ENCODE results near the gene TMEM170B. TPM values are rescaled to one million over a fixed set of nuclear protein-coding genes. Genes with fewer than 3 reads are reported as not detected.

The TMEM170B gene
- total and polyA plus RNA-seq, 4 donors = 10.9 to 53.9 (median 35.6) TPM

DNA sequence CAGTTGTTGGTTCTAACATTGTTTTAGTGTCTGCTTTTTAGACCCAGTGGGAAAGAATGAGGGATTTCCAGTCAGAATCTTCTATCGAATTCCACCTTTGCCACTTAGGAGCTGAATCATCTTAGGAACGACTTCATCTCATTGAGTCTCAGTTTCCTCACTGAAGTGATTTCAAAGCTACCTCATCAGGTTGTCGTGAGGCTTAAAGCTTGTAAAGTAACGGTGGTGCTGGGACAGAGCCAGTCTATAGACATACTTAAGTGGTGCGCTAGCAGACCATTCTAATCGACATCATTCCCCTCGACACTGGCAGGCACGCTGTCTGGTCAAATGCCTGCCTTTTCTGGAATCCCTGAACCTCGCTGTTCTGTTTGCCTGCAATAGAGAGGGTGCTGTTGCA is 55.5 kb downstream of the TMEM170B start:
- no peak overlapping the region for H3K4me3 ChIP-seq (ENCODE audit: low read depth, low read length)
- no peaks in the 10 kb centered on the region for H3K4me1 ChIP-seq (ENCODE audit: control insufficient read depth, insufficient read depth, low read length)
- H3K9me3 ChIP-seq (ENCODE audit: control insufficient read depth, insufficient read depth, low read length) = no peaks in the 10 kb centered on the region
- no peaks in the 10 kb centered on the region for H3K27me3 ChIP-seq (ENCODE audit: control insufficient read depth, insufficient read depth, low read length)
- no peak overlapping the region for H3K27ac ChIP-seq (ENCODE audit: low read depth, low read length)
- WGBS (ENCODE audit: insufficient coverage) = 71% methylated on average over 2 of the region's 9 CpGs
- DNase-seq (ENCODE audit: low read depth in 4 of 6, low spot score in 6 of 6) = no peak
- no peaks in the 10 kb centered on the region for H3K36me3 ChIP-seq (ENCODE audit: control insufficient read depth, insufficient read depth, low read length)

DNA sequence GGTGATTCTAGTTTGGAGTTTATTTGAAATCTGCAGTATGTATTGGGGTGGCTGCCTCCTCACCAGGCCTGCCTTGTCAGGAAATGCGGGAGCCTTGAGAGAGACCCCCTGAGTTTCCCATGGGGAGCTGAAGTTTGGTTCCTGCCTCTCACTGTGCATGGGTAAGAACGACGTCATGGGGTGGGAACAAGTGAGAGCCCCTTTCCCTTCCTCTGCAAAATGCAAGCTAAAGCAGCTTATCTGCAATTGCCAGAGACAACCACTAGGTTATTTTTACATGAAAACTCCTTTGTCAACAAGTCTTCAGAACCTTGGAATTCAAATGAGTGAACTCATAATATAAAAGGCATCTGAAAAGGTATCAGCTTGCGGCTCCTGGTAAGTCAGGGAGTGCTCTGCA is 58.4 kb downstream of the TMEM170B start:
- Histone ChIP-seq H3K36me3 (ENCODE audit: control insufficient read depth, insufficient read depth, low read length) (no peaks in the 10 kb centered on the region), H3K27ac (ENCODE audit: low read depth, low read length) (no peak overlapping the region), H3K4me1 (ENCODE audit: control insufficient read depth, insufficient read depth, low read length) (no peaks in the 10 kb centered on the region), H3K9me3 (ENCODE audit: control insufficient read depth, insufficient read depth, low read length) (no peaks in the 10 kb centered on the region), H3K27me3 (ENCODE audit: control insufficient read depth, insufficient read depth, low read length) (no peaks in the 10 kb centered on the region), H3K4me3 (ENCODE audit: low read depth, low read length) (no peak overlapping the region)
- no peak for DNase-seq (ENCODE audit: low read depth in 4 of 6, low spot score in 6 of 6)
- WGBS (ENCODE audit: insufficient coverage) = 64% methylated on average over 2 of the region's 4 CpGs

DNA sequence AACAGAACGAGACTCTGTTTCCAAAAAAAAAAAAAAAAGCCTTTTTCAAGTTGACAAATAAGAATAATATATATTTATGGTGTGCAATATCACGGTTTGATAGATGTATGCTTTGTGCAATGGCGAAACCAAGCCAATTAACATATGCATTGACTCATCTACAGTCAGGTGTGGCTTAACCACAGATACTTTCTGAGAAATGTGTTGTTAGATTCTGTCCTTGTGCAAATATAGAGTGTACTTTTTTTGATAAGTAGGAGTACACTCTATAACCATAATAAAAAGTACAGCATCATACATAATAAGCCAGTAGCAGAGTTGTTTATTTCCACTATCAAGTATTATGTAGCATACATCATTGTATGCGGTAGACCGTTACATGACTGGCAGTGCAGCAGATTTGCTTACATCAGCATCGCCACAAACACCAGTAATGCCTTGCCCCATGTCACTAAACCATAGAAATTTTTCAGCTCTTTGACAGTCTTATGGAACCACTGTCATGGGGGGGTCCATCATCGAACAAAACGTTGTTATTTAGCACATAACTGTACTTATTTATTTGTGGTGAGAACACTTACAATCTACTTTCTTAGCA is 59.2 kb downstream of the TMEM170B start:
- no peaks in the 10 kb centered on the region for H3K36me3 ChIP-seq (ENCODE audit: control insufficient read depth, insufficient read depth, low read length)
- H3K4me3 ChIP-seq (ENCODE audit: low read depth, low read length) = no peak overlapping the region
- WGBS (ENCODE audit: insufficient coverage) = no CpG with 5 or more reads among the region's 8 CpGs
- no peak overlapping the region for H3K27ac ChIP-seq (ENCODE audit: low read depth, low read length)
- no peaks in the 10 kb centered on the region for H3K9me3 ChIP-seq (ENCODE audit: control insufficient read depth, insufficient read depth, low read length)
- DNase-seq (ENCODE audit: low read depth in 4 of 6, low spot score in 6 of 6) = no peak
- no peaks in the 10 kb centered on the region for H3K4me1 ChIP-seq (ENCODE audit: control insufficient read depth, insufficient read depth, low read length)
- no peaks in the 10 kb centered on the region for H3K27me3 ChIP-seq (ENCODE audit: control insufficient read depth, insufficient read depth, low read length)

DNA sequence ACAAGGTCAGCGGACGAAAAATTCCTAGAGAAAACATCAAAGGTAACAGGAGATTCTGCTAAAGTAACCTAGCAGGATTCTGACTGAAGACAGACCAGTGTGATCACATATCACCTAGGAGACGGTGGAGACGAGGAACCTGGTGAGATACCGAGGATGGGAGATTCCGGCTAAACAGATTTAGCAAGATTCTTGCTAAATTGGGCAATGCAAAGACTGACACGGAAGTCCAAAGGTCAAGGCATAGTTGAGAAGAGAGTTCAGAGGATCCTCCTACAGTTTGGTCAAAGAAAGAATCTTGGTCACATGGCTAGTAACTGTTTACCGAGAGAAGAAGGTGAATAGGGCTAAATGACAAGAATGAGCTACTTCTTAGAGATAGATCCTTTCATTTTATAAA is 61.1 kb downstream of the TMEM170B start:
- H3K9me3 ChIP-seq (ENCODE audit: control insufficient read depth, insufficient read depth, low read length) = no peaks in the 10 kb centered on the region
- H3K4me1 ChIP-seq (ENCODE audit: control insufficient read depth, insufficient read depth, low read length) = no peaks in the 10 kb centered on the region
- no peak overlapping the region for H3K27ac ChIP-seq (ENCODE audit: low read depth, low read length)
- no peak for DNase-seq (ENCODE audit: low read depth in 4 of 6, low spot score in 6 of 6)
- H3K36me3 ChIP-seq (ENCODE audit: control insufficient read depth, insufficient read depth, low read length) = no peaks in the 10 kb centered on the region
- H3K4me3 ChIP-seq (ENCODE audit: low read depth, low read length) = no peak overlapping the region
- no peaks in the 10 kb centered on the region for H3K27me3 ChIP-seq (ENCODE audit: control insufficient read depth, insufficient read depth, low read length)
- WGBS (ENCODE audit: insufficient coverage) = 93% methylated on average over 7 of the region's 8 CpGs

DNA sequence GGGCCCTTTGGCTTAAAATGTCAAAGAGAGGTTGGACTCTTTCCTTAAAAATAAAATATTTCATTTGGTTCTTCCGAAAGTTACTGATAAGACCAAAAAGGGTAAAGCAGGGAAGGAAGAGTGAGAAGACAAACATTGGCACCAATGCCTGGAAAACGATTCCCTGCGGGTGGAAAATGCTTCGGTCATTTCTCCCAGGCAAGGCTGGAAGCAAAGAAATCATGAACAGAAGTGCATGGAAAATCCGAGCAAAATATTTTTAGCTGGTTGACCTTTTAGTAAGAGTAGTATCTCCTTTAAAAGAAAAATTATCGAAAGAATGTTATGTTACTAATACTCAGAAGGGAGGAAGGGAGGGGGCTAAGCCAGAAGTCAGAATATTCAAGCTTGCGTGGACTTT is 62.7 kb downstream of the TMEM170B start:
- H3K27me3 ChIP-seq (ENCODE audit: control insufficient read depth, insufficient read depth, low read length) = no peaks in the 10 kb centered on the region
- WGBS (ENCODE audit: insufficient coverage) = 98% methylated on average over 6 of the region's 7 CpGs

DNA sequence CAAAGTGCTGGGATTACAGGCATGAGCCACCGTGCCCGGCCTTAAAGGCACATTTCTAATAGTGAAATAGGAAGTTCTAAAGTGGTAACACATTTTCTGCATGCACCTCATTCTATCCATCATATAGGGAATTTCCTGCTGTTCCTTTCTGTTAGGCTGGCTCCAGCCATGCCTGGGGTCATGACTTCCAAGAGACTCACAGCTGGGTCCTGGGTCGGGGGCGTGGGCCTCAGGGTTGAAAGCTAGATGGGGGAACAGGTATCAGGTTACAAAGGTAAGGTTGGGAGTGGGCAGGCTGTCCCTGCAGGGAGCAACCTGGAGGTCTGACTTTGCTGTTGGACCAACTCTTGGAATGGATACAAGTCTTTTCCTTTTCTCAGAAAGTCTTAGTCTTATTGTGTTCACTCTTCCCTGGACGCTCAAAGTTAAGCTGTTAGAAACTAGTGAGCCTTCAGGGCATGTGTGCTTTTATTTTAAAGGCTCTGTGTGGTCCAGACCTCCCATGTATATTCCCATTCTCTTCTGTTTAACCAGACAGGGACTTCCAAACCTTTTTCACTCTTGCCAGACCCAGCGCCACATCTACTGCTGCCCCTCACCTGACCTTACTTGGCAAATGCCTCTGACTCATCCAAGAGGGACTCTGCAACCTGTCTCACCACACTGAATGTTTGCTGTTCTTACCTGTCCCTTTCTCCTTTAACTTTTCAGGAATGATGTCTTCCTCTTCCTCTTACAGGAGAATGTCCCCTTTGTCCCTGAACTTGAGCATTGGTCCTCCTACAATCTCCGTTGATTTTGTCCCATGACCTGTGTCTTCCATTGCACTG is 64.4 kb downstream of the TMEM170B start:
- DNase-seq (ENCODE audit: low read depth in 4 of 6, low spot score in 6 of 6) = no peak
- H3K4me3 ChIP-seq (ENCODE audit: low read depth, low read length) = no peak overlapping the region
- peaks cover 5% of the 10 kb centered on the region for H3K4me1 ChIP-seq (ENCODE audit: control insufficient read depth, insufficient read depth, low read length)
- no peaks in the 10 kb centered on the region for H3K36me3 ChIP-seq (ENCODE audit: control insufficient read depth, insufficient read depth, low read length)
- no peak overlapping the region for H3K27ac ChIP-seq (ENCODE audit: low read depth, low read length)
- 63% methylated on average over 4 of the region's 7 CpGs for WGBS (ENCODE audit: insufficient coverage)
- H3K9me3 ChIP-seq (ENCODE audit: control insufficient read depth, insufficient read depth, low read length) = no peaks in the 10 kb centered on the region
- H3K27me3 ChIP-seq (ENCODE audit: control insufficient read depth, insufficient read depth, low read length) = no peaks in the 10 kb centered on the region

More for the DNA sequence above, 62.7 kb downstream of the TMEM170B start:
- Histone ChIP-seq H3K36me3 (ENCODE audit: control insufficient read depth, insufficient read depth, low read length) (no peaks in the 10 kb centered on the region), H3K4me1 (ENCODE audit: control insufficient read depth, insufficient read depth, low read length) (no peaks in the 10 kb centered on the region), H3K4me3 (ENCODE audit: low read depth, low read length) (no peak overlapping the region), H3K27ac (ENCODE audit: low read depth, low read length) (no peak overlapping the region), H3K9me3 (ENCODE audit: control insufficient read depth, insufficient read depth, low read length) (no peaks in the 10 kb centered on the region)
- no peak for DNase-seq (ENCODE audit: low read depth in 4 of 6, low spot score in 6 of 6)

DNA sequence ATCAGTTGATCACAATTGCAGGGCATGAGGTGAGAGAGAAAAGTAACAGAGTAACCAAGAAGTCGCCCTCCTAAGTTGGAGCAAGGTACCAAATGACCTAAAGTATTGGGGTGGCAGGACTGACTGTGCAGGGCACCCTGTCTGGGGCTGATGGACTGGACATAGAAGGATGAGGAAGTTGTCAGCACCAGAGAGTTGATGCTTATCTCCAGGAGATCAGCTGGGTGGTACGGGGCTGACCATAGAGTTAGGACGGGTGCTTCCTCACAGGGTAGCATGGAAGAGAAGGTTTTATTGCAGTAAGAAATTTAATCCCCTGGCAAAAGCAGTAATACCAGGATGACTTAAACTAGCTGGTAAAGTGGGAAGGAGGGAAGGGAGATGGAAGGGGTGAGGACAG is 66.7 kb downstream of the TMEM170B start:
- H3K4me3 ChIP-seq (ENCODE audit: low read depth, low read length) = no peak overlapping the region
- H3K27ac ChIP-seq (ENCODE audit: low read depth, low read length) = no peak overlapping the region
- no peaks in the 10 kb centered on the region for H3K27me3 ChIP-seq (ENCODE audit: control insufficient read depth, insufficient read depth, low read length)
- 83% methylated on average over 3 of the region's 3 CpGs for WGBS (ENCODE audit: insufficient coverage)
- H3K4me1 ChIP-seq (ENCODE audit: control insufficient read depth, insufficient read depth, low read length) = peaks cover 12% of the 10 kb centered on the region
- no peaks in the 10 kb centered on the region for H3K36me3 ChIP-seq (ENCODE audit: control insufficient read depth, insufficient read depth, low read length)
- H3K9me3 ChIP-seq (ENCODE audit: control insufficient read depth, insufficient read depth, low read length) = no peaks in the 10 kb centered on the region
- DNase-seq (ENCODE audit: low read depth in 4 of 6, low spot score in 6 of 6) = no peak

DNA sequence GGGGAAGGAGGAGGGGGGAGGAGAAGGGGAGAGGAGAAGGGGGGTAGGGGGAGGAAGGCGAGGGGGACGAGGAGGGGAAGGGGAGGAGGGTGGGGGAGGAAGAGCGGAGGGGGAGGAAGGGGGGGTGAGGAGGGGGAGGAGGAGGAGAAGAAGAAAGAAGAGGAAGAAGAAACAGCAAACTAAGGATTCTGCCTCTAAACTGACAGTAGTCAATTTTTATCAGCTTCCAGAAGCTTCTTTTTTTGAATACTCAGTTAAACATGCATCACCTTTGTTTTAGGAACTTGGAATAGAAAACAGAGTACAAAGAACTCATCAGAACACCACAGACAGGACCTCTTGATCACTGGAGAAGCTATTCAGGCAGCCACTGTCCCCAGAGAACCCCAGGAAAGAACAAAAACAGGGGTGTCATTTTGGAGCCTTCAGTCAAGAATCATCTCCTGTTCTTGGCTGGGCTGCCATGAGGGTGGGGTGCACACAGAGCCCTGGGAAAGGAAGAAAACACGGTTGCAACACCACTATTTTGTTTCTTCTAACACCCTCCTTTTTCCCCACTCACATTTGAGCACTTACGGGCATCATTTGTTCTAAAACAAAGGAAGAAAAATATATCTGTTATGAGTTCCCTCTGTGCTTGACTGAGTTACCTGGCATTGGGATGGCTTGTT is 67.4 kb downstream of the TMEM170B start:
- no peak for DNase-seq (ENCODE audit: low read depth in 4 of 6, low spot score in 6 of 6)
- H3K4me1 ChIP-seq (ENCODE audit: control insufficient read depth, insufficient read depth, low read length) = peaks cover 19% of the 10 kb centered on the region
- no peak overlapping the region for H3K4me3 ChIP-seq (ENCODE audit: low read depth, low read length)
- no peaks in the 10 kb centered on the region for H3K9me3 ChIP-seq (ENCODE audit: control insufficient read depth, insufficient read depth, low read length)
- H3K27me3 ChIP-seq (ENCODE audit: control insufficient read depth, insufficient read depth, low read length) = no peaks in the 10 kb centered on the region
- no CpG with 5 or more reads among the region's 5 CpGs for WGBS (ENCODE audit: insufficient coverage)
- no peak overlapping the region for H3K27ac ChIP-seq (ENCODE audit: low read depth, low read length)
- H3K36me3 ChIP-seq (ENCODE audit: control insufficient read depth, insufficient read depth, low read length) = no peaks in the 10 kb centered on the region

DNA sequence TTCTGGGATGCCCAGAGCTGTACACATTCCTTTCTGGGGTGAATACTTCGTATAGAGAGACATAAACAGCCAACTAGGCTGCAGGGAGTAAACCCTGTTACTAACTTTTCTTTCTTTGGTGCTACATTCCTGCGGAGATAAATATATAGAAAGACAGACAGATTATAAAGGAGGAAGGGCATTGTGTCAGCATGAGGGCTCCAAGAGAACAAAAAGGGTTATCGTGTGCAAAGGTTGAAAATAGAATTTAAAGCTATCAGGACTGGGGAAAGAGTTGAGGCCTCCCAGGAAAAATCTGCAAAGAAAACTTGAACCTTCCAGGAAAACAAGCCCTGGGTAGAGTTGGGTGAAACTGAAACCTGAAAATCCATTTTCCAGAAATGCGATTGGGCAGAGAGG is 68.0 kb downstream of the TMEM170B start:
- Histone ChIP-seq H3K4me1 (ENCODE audit: control insufficient read depth, insufficient read depth, low read length) (peaks cover 19% of the 10 kb centered on the region), H3K27me3 (ENCODE audit: control insufficient read depth, insufficient read depth, low read length) (no peaks in the 10 kb centered on the region), H3K9me3 (ENCODE audit: control insufficient read depth, insufficient read depth, low read length) (no peaks in the 10 kb centered on the region), H3K27ac (ENCODE audit: low read depth, low read length) (no peak overlapping the region), H3K36me3 (ENCODE audit: control insufficient read depth, insufficient read depth, low read length) (no peaks in the 10 kb centered on the region), H3K4me3 (ENCODE audit: low read depth, low read length) (no peak overlapping the region)
- 91% methylated on average over 1 of the region's 4 CpGs for WGBS (ENCODE audit: insufficient coverage)
- no peak for DNase-seq (ENCODE audit: low read depth in 4 of 6, low spot score in 6 of 6)

Measured in spinal cord (tissue), 10 donors.